ENCODE measurements around the gene MAST3. TPM values are rescaled to one million over a fixed set of nuclear protein-coding genes. Genes with fewer than 3 reads are reported as not detected.

The MAST3 gene
- total RNA-seq, 1 donor from 2014 or later: 16.6 TPM

DNA sequence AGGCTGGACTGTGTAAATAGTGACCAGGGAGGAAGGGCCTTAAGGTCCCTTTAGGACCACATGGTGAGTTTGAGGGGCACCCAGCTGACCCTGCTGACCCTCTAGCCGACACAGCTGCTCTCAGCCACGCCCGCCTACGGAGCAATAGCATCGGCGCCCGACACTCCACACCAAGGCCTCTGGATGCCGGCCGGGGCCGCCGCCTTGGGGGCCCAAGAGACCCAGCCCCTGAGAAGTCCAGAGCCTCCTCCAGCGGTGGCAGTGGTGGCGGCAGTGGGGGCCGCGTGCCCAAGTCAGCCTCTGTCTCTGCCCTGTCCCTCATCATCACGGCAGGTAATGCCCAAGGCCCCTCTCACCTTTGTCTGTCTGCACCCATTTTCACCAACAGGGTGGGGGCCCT lies 46.8 kb downstream of the MAST3 start:
- H3K27me3 Mint-ChIP-seq (ENCODE audit: unreplicated experiment): peaks cover 1% of the 10 kb centered on the region
- H3K4me3 Mint-ChIP-seq (ENCODE audit: unreplicated experiment): no peak overlapping the region
- H3K9me3 Mint-ChIP-seq (ENCODE audit: unreplicated experiment): no peaks in the 10 kb centered on the region
- H3K27ac Mint-ChIP-seq (ENCODE audit: unreplicated experiment): no peak overlapping the region
- TF ChIP-seq, protein P1, sequence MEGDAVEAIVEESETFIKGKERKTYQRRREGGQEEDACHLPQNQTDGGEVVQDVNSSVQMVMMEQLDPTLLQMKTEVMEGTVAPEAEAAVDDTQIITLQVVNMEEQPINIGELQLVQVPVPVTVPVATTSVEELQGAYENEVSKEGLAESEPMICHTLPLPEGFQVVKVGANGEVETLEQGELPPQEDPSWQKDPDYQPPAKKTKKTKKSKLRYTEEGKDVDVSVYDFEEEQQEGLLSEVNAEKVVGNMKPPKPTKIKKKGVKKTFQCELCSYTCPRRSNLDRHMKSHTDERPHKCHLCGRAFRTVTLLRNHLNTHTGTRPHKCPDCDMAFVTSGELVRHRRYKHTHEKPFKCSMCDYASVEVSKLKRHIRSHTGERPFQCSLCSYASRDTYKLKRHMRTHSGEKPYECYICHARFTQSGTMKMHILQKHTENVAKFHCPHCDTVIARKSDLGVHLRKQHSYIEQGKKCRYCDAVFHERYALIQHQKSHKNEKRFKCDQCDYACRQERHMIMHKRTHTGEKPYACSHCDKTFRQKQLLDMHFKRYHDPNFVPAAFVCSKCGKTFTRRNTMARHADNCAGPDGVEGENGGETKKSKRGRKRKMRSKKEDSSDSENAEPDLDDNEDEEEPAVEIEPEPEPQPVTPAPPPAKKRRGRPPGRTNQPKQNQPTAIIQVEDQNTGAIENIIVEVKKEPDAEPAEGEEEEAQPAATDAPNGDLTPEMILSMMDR (IDR thresholded peaks at IDR 0.05; ENCODE audit: partially characterized antibody, unreplicated experiment): no peak
- no peaks in the 10 kb centered on the region for H3K36me3 Mint-ChIP-seq (ENCODE audit: unreplicated experiment)
- H3K4me1 Mint-ChIP-seq (ENCODE audit: low read depth, unreplicated experiment): no peaks in the 10 kb centered on the region
- DNase-seq: no peak

DNA sequence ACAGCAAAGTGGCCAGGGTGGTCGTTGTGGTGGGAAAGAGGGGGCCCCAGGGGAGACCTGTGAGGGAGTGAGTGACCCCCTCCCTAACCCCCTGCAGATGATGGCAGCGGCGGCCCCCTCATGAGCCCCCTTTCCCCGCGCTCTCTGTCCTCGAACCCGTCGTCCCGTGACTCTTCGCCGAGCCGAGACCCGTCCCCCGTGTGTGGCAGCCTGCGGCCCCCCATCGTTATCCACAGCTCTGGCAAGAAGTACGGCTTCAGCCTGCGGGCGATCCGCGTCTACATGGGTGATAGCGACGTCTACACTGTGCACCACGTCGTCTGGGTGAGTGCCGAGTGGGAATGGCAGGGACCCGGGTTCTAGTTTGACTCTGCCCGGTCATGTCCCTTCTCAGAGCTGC lies 47.3 kb downstream of the MAST3 start:
- DNase-seq: no peak
- H3K9me3 Mint-ChIP-seq (ENCODE audit: unreplicated experiment): no peaks in the 10 kb centered on the region
- TF ChIP-seq, protein P1 (IDR thresholded peaks at IDR 0.05; ENCODE audit: partially characterized antibody, unreplicated experiment): no peak
- no peak overlapping the region for H3K27ac Mint-ChIP-seq (ENCODE audit: unreplicated experiment)
- H3K27me3 Mint-ChIP-seq (ENCODE audit: unreplicated experiment): peaks cover 3% of the 10 kb centered on the region
- H3K36me3 Mint-ChIP-seq (ENCODE audit: unreplicated experiment): no peaks in the 10 kb centered on the region
- no peaks in the 10 kb centered on the region for H3K4me1 Mint-ChIP-seq (ENCODE audit: low read depth, unreplicated experiment)
- no peak overlapping the region for H3K4me3 Mint-ChIP-seq (ENCODE audit: unreplicated experiment)

DNA sequence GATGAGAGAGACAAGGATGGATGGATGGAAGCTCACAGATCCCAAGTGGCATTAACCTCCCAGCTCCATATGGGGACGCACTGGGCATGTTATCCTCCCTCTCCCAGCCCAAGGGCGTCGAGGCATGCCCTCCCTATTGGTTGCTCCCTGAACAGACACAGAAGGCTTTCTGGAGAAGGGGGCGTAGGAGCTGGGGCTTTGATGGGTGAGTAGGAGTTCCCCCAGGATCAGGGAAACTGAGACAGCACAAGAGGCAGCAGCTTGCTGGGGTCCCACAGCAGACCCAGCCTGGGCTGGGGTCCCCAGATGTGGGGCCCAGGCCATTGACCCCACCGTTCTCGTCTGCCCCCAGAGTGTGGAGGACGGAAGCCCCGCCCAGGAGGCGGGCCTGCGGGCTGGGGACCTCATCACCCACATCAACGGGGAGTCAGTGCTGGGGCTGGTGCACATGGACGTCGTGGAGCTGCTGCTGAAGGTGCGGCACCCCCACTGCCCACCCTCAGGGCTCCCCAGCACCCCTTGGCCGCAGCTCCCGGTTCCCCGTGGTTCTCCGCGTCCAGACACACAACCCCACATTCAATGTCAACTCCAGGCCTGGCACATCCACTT lies 47.9 kb downstream of the MAST3 start:
- no peak for DNase-seq
- Mint-ChIP-seq H3K27me3 (ENCODE audit: unreplicated experiment) (peaks cover 3% of the 10 kb centered on the region), H3K36me3 (ENCODE audit: unreplicated experiment) (no peaks in the 10 kb centered on the region), H3K4me1 (ENCODE audit: low read depth, unreplicated experiment) (no peaks in the 10 kb centered on the region), H3K4me3 (ENCODE audit: unreplicated experiment) (no peak overlapping the region), H3K27ac (ENCODE audit: unreplicated experiment) (no peak overlapping the region), H3K9me3 (ENCODE audit: unreplicated experiment) (no peaks in the 10 kb centered on the region)
- TF ChIP-seq, protein P1 (IDR thresholded peaks at IDR 0.05; ENCODE audit: partially characterized antibody, unreplicated experiment): no peak

DNA sequence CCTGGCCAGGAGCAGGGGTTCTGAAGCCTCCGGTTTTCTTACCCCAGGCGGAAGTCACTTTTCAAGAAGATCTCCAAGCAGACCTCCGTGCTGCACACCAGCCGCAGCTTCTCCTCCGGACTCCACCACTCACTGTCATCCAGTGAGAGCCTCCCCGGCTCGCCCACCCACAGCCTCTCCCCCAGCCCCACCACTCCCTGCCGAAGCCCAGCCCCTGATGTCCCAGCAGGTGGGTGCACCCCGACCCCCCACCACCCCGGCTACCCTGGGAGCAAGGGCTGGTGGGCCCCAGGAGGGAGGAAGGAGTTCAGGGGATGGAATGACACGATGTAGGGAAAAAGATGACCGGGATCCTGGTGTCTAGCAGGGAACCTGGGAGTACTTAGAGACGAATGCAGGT lies 49.8 kb downstream of the MAST3 start:
- Mint-ChIP-seq H3K4me1 (ENCODE audit: low read depth, unreplicated experiment) (peaks cover 2% of the 10 kb centered on the region), H3K36me3 (ENCODE audit: unreplicated experiment) (no peaks in the 10 kb centered on the region), H3K4me3 (ENCODE audit: unreplicated experiment) (no peak overlapping the region), H3K27me3 (ENCODE audit: unreplicated experiment) (peaks cover 3% of the 10 kb centered on the region), H3K9me3 (ENCODE audit: unreplicated experiment) (peaks cover 1% of the 10 kb centered on the region), H3K27ac (ENCODE audit: unreplicated experiment) (no peak overlapping the region)
- TF ChIP-seq, protein P1 (IDR thresholded peaks at IDR 0.05; ENCODE audit: partially characterized antibody, unreplicated experiment): no peak
- no peak for DNase-seq

DNA sequence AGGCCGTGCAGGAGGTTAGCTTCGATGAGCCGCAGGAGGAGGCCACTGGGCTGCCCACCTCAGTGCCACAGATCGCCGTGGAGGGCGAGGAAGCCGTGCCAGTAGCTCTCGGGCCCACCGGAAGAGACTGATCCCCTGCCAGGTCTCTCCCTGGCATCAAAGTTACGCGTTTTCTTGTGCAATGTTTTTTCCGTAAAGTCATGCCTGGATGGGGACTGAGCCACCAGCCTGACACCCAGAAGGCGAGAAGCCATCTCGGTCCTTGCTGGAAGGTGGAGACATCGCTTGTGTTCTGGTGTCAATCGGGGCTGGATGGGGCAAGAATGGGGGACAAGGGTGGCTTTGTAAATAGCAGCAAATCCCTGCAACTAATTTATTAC lies 52.0 kb downstream of the MAST3 start:
- H3K4me3 Mint-ChIP-seq (ENCODE audit: unreplicated experiment): no peak overlapping the region
- H3K36me3 Mint-ChIP-seq (ENCODE audit: unreplicated experiment): no peaks in the 10 kb centered on the region

More for the DNA sequence above, 52.0 kb downstream of the MAST3 start:
- DNase-seq: no peak
- H3K27me3 Mint-ChIP-seq (ENCODE audit: unreplicated experiment): peaks cover 7% of the 10 kb centered on the region
- TF ChIP-seq, protein P1 (IDR thresholded peaks at IDR 0.05; ENCODE audit: partially characterized antibody, unreplicated experiment): no peak
- H3K9me3 Mint-ChIP-seq (ENCODE audit: unreplicated experiment): peaks cover 4% of the 10 kb centered on the region
- H3K4me1 Mint-ChIP-seq (ENCODE audit: low read depth, unreplicated experiment): peaks cover 7% of the 10 kb centered on the region
- no peak overlapping the region for H3K27ac Mint-ChIP-seq (ENCODE audit: unreplicated experiment)

Data from glutamatergic neuron (in vitro differentiated cells).